Fibroblast of skin of right biceps (primary cell): Measurements from ENCODE around the gene UNC13A.
"Not testable (repeated sequence)": the region's sequence is repeated elsewhere in the genome, so short reads cannot be mapped to it uniquely, and the experiment has no call there.

Experiments
- DNase-seq: peaks from one replicate; pipeline ENCODE4 v3.0.0-alpha.2; 2013

UNC13A gene

DNA sequence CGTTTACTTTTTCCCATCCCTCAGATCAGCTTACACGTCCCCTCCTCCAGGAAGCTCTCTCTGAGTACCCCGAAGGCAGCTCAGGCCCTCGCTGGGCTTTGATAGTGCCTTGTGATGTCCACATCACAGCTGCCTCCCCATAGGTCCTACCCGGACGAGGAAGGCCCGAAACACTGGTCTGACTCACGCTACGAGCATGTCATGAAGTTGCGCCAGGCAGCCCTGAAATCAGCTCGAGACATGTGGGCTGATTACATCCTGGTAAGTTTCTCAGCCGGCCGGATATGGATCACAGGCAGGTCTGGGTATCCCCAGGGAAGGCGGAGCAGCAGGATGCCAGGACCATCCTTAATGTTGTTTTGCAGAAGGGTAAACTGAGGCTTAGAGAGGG lies 128.0 kb downstream of the UNC13A start:
- DNase-seq: peak; percentile 80

DNA sequence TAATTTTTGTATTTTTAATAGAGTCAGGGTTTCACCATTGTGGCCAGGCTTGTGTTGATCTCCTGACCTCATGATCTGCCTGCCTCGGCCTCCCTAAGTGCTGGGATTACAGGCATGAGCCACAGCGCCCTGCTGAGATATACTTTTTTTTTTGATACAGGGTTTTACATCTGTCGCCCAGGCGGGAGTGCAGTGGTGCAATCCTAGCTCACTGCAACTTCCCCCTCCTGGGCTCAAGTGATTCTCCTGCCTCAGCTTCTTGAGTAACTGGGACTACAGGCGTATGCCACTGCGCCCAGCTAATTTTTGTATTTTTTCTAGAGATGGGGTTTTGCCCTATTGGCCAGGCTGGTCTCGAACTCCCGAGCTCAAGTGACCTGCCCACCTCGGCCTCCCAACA lies 130.7 kb downstream of the UNC13A start:
- no peak for DNase-seq

DNA sequence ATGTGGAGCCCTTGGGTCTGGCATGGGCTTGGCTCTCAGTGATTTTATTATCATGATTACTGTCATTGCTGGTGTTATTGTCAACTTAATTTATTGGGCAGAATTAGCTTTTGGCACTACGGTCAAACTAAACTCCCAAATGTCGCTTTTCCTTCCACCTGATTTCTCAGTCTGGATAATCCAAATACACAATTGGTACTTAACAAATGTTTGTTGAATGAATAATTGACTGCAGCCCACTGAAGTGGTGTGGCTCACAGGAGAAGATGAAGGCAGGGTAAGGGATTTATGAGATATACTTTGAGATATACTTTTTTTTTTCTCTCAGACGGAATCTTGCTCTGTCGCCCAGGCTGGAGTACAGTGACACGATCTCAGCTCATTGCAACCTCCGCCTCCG lies 131.2 kb downstream of the UNC13A start:
- no peak for DNase-seq

DNA sequence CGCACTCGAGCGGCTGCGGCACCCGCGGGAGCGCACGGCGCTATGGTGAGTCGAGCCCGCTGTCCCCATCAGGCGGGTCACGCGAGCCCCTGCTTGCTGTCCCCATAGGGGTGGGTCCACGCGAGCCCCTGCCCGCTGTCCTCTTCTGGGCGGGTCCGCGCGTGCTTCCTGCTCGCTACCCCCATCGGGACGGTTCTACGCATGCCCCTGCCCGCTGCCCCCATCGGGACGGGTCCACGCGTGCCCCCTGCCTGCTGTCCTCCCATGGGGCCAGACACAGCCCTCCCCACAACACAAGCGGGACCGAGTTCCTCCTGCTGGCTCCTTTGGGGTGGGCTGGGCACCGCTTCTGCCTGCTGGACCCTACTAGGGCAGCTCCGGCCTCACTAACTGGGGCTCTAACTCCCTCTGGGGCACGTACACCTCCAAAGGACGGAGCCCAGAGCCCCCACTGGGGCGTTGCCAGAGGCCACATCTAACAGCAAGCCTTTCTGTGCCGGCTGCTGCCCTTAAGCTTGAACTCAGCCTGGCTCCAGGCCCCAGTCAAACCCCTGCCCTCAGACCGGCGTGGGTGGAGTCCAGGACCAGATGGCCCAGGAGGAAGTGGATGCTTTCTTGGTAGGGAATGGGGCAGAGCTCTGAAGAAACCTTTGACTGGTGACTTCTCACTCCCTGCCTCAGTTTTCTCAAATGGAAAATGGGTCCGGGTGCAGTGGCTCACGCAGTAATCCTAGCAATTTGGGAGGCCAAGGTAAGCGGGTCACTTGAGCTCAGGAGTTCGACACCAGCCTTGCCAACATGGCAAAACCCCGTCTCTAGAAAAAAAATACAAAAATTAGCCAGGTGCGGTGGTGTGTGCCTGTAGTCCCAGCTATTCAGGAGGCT lies 132.0 kb downstream of the UNC13A start:
- peak; percentile 24 for DNase-seq

DNA sequence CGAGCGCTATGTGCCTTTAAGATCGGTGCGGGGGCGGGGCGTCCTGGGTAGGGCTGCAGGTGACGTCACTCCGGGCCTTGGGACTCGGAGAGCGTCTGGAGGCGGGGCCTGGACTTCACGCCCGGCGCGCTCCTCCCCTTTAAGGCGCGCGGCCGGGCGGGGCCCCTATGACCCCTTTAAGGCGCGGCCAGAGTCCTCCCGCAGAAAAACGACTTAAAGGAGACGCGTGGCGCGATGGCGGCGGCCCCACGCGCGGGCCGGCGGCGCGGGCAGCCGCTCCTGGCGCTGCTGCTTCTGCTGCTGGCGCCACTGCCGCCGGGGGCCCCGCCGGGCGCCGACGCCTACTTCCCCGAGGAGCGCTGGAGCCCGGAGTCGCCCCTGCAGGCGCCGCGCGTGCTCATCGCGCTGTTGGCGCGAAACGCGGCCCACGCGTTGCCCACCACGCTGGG lies 132.7 kb downstream of the UNC13A start, which contains the start of gene COLGALT1:
Gene COLGALT1, plus strand, starts transcription at position 170 of the 449 bp plus-strand sequence. Its CDS starts 65 bp downstream, at position 235.
- peak; percentile 93 for DNase-seq

DNA sequence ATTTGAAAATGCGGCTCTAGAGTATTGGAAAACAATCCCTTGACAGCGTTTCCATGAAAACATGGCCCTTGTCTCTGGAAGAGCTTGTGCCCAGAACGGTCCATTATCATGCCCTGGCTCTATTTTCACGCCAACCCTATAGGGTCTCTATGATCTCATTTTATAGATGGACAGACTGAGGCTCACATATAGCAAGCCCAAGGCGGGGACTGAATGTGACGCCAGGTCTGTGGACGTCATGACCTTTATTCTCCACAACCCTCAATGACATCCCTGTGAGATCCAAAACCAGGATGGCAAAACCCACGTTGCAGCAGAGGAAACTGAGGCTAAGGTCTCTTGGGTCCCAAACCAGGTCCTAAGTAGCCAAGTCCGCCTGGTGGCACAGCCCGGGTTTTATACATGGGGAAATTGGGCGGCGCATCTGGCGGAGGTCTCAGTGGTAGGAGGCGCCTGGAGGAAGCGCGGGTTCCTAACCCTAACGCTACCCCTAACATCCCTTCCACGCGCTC lies 133.1 kb downstream of the UNC13A start:
- DNase-seq: no peak

DNA sequence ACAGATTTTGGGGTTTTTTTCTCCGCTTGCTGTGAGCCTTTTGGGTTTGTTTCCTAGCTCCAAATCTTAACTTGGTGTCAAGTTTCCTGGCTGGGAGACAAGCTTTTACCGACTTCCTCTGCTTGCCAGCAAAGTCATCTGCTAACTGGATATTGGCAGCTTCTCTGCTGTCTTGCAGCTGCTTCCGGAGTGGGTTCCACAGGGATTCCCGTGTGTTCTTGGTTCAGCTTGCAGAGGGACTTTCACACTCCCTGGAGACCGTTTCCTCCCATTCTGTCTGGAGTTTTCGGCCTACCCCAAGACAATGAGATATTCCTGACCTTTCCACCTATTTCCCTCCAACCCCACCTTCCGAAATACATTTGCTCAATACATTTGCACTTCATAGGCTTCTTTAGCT lies 134.9 kb downstream of the UNC13A start:
- DNase-seq: peak; percentile 86

DNA sequence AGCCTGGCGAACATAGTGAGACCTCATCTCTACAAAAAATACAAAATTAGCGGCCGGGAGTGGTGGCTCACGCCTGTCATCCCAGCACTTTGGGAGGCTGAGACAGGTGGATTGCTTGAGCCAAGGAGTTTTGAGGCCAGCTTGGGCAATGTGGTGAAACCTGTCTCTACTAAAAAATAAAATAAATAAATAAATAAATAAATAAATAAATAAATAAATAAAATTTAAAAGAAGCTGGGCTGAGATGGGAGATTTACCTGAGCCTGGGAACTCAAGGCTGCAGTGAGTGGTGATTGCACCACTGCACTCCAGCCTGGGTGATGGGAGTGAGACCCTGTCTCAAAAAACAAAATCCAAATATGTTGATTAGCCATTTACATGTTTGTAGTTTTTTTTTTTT lies 135.4 kb downstream of the UNC13A start:
- DNase-seq: not testable (repeated sequence)
